Trophoblast cell (in vitro differentiated cells and primary cell): ENCODE data around the gene TEN1.

Source experiments
- DNase-seq, 2 donors: peaks; one replicate each; pipeline ENCODE4 v3.0.0-alpha.2; 2016
- H2AFZ ChIP-seq: 2 replicates; pipeline ENCODE4 v1.6.1; 2013; ENCODE audit warnings: low read length, moderate library complexity, mild to moderate bottlenecking; ENCODE audit not compliant: insufficient read depth, poor library complexity
- H2AK5ac ChIP-seq: 2 replicates; pipeline ENCODE4 v1.6.1; 2013; ENCODE audit warnings: mild to moderate bottlenecking, low read length
- H2BK120ac ChIP-seq: 2 replicates; pipeline ENCODE4 v1.6.1; 2013; ENCODE audit warnings: low read length, mild to moderate bottlenecking, moderate library complexity; ENCODE audit not compliant: insufficient read depth, poor library complexity
- H2BK12ac ChIP-seq: 2 replicates; pipeline ENCODE4 v1.6.1; 2013; ENCODE audit warnings: mild to moderate bottlenecking, low read length, moderate library complexity
- H2BK5ac ChIP-seq: 2 replicates; pipeline ENCODE4 v1.6.1; 2013; ENCODE audit warnings: low read length, low read depth, moderate library complexity, mild to moderate bottlenecking; ENCODE audit not compliant: poor library complexity
- H3K14ac ChIP-seq: 2 replicates; pipeline ENCODE4 v1.6.1; 2013; ENCODE audit warnings: mild to moderate bottlenecking, low read length
- H3K18ac ChIP-seq: 2 replicates; pipeline ENCODE4 v1.6.1; 2013; ENCODE audit warnings: mild to moderate bottlenecking, low read length
- H3K23ac ChIP-seq: 2 replicates; pipeline ENCODE4 v1.6.1; 2013; ENCODE audit warnings: low read length
- H3K27ac ChIP-seq: 2 replicates; pipeline ENCODE4 v1.5.1; 2013; ENCODE audit warnings: low read depth, mild to moderate bottlenecking, inconsistent platforms, low read length, moderate library complexity
- H3K27me3 ChIP-seq: 2 replicates; pipeline ENCODE4 v1.6.1; 2013; ENCODE audit warnings: inconsistent platforms, mild to moderate bottlenecking, low read length, moderate library complexity; ENCODE audit not compliant: insufficient read depth
- H3K36me3 ChIP-seq, 2 experiments: 1 replicate in 1 of 2; 2 replicates in 1 of 2; pipeline ENCODE4 v1.6.1; 2013; ENCODE audit warnings: low read length in 2 of 2, mild to moderate bottlenecking in 2 of 2, moderate library complexity in 1 of 2; ENCODE audit not compliant: insufficient read depth in 2 of 2, control insufficient read depth in 1 of 2
- H3K4ac ChIP-seq: 2 replicates; pipeline ENCODE4 v1.6.1; 2013; ENCODE audit warnings: low read depth, mild to moderate bottlenecking, low read length, moderate library complexity
- H3K4me1 ChIP-seq, 2 experiments: 1 replicate in 1 of 2; 2 replicates in 1 of 2; pipeline ENCODE4 v1.6.1; 2013; ENCODE audit warnings: low read length in 2 of 2, mild to moderate bottlenecking in 2 of 2, moderate library complexity in 1 of 2; ENCODE audit not compliant: insufficient read depth in 2 of 2, control insufficient read depth in 1 of 2
- H3K4me2 ChIP-seq: 2 replicates; pipeline ENCODE4 v1.6.1; 2013; ENCODE audit warnings: inconsistent platforms, mild to moderate bottlenecking, low read length, moderate library complexity
- H3K4me3 ChIP-seq: 2 replicates; pipeline ENCODE4 v1.5.1; 2013; ENCODE audit warnings: mild to moderate bottlenecking, low read depth, low read length, inconsistent platforms
- H3K79me1 ChIP-seq: one replicate; pipeline ENCODE4 v1.6.1; 2013; ENCODE audit warnings: low read length
- H3K79me2 ChIP-seq: 2 replicates; pipeline ENCODE4 v1.6.1; 2013; ENCODE audit warnings: low read length, mild to moderate bottlenecking; ENCODE audit not compliant: control insufficient read depth, insufficient read depth, poor library complexity
- H3K9ac ChIP-seq: 2 replicates; pipeline ENCODE4 v1.6.1; 2013; ENCODE audit warnings: mild to moderate bottlenecking, low read length
- H3K9me3 ChIP-seq: 2 replicates; pipeline ENCODE4 v1.6.1; 2013; ENCODE audit warnings: low read depth, mild to moderate bottlenecking, control low read depth, inconsistent platforms, low read length; ENCODE audit not compliant: insufficient read depth
- H4K12ac ChIP-seq: 2 replicates; pipeline ENCODE4 v1.6.1; 2013; ENCODE audit warnings: low read depth, mild to moderate bottlenecking, low read length, moderate library complexity
- H4K8ac ChIP-seq: 2 replicates; pipeline ENCODE4 v1.6.1; 2013; ENCODE audit warnings: low read depth, mild to moderate bottlenecking, low read length, moderate library complexity
- H4K91ac ChIP-seq: one replicate; pipeline ENCODE4 v1.6.1; 2013; ENCODE audit warnings: low read depth, mild to moderate bottlenecking, low read length, moderate library complexity
- WGBS: extraction: QIAGEN DNeasy Blood & Tissue Kit; methylation state at CpG from one replicate; pipeline ENCODE4 v1.1.7; 2013; ENCODE audit warnings: missing lambda C conversion rate; ENCODE audit not compliant: insufficient read length, insufficient coverage; ENCODE audit errors: extremely low coverage; 5-methylcytosine and 5-hydroxymethylcytosine counted together

The TEN1 gene

GRCh38 chr17:75976175-75976848 is 2.7 kb upstream of the TEN1 start:
- H4K8ac ChIP-seq = no peak overlapping the region
- H3K36me3 ChIP-seq = peaks cover 13 to 14% of the 10 kb centered on the region in 2 experiments
- H3K27ac ChIP-seq = no peak overlapping the region
- H3K4ac ChIP-seq = no peak overlapping the region
- no peaks in the 10 kb centered on the region for H3K27me3 ChIP-seq
- H2BK120ac ChIP-seq = no peak overlapping the region
- H3K79me2 ChIP-seq = peaks cover 23% of the 10 kb centered on the region
- H3K18ac ChIP-seq = no peak overlapping the region
- no peak overlapping the region for H4K12ac ChIP-seq
- no peak overlapping the region for H2AFZ ChIP-seq
- H3K23ac ChIP-seq = no peak overlapping the region
- no peak overlapping the region for H2AK5ac ChIP-seq
- DNase-seq = peak in 1 of 2 donors; percentile 55
- H3K4me2 ChIP-seq = peak overlapping the region; percentile 51
- no peak overlapping the region for H3K14ac ChIP-seq
- H3K4me1 ChIP-seq = peaks cover 11 to 12% of the 10 kb centered on the region in 2 experiments
- 100% methylated on average over 1 of the region's 9 CpGs for WGBS
- H3K9ac ChIP-seq = no peak overlapping the region
- no peak overlapping the region for H2BK5ac ChIP-seq
- no peak overlapping the region for H4K91ac ChIP-seq
- no peak overlapping the region for H3K4me3 ChIP-seq
- peaks cover 21% of the 10 kb centered on the region for H3K79me1 ChIP-seq
- H3K9me3 ChIP-seq = no peaks in the 10 kb centered on the region
- H2BK12ac ChIP-seq = no peak overlapping the region

- WGBS = no CpG with 5 or more reads among the region's 19 CpGs
- H3K27ac ChIP-seq = peak overlapping the region; percentile 100
- peak overlapping the region; percentile 67 for H3K4me3 ChIP-seq
- peak; percentile 93 to 95 for DNase-seq
- H3K14ac ChIP-seq = peak overlapping the region; percentile 99
- peak overlapping the region; percentile 61 for H3K9ac ChIP-seq
- H2AK5ac ChIP-seq = peak overlapping the region; percentile 94
- H4K8ac ChIP-seq = peak overlapping the region; percentile 97
- peak overlapping the region; percentile 97 for H3K18ac ChIP-seq
- H3K9me3 ChIP-seq = no peaks in the 10 kb centered on the region
- H2AFZ ChIP-seq = peak overlapping the region; percentile 71
- peak overlapping the region; percentile 96 for H2BK120ac ChIP-seq
- no peak overlapping the region for H3K23ac ChIP-seq
- H3K4me2 ChIP-seq = peak overlapping the region; percentile 72
- H4K91ac ChIP-seq = peak overlapping the region; percentile 98
- H3K4ac ChIP-seq = peak overlapping the region; percentile 82
- H3K36me3 ChIP-seq = peaks cover 0 to 2% of the 10 kb centered on the region in 2 experiments
- H2BK5ac ChIP-seq = peak overlapping the region; percentile 99
- H2BK12ac ChIP-seq = peak overlapping the region; percentile 52
- no peaks in the 10 kb centered on the region for H3K27me3 ChIP-seq
- peaks cover 22 to 26% of the 10 kb centered on the region in 2 experiments for H3K4me1 ChIP-seq
- peaks cover 23% of the 10 kb centered on the region for H3K79me2 ChIP-seq
- H4K12ac ChIP-seq = peak overlapping the region; percentile 43
- peaks cover 30% of the 10 kb centered on the region for H3K79me1 ChIP-seq
Measured at GRCh38 chr17:75979705-75980187, 706 bp downstream of the TEN1 start.

- peak; percentile 62 to 67 for DNase-seq
- peak overlapping the region; percentile 82 for H2BK12ac ChIP-seq
Measured at GRCh38 chr17:75980188-75981018, 1.4 kb downstream of the TEN1 start.

GRCh38 chr17:75981019-75981615 is 2.1 kb downstream of the TEN1 start:
- Histone ChIP-seq H3K23ac (no peak overlapping the region), H2AFZ (peak overlapping the region; percentile 37), H3K4me2 (no peak overlapping the region), H3K79me2 (peaks cover 23% of the 10 kb centered on the region), H2BK12ac (peak overlapping the region; percentile 72), H3K27ac (peak overlapping the region; percentile 100), H3K9me3 (no peaks in the 10 kb centered on the region), H4K91ac (peak overlapping the region; percentile 89), H3K4ac (peak overlapping the region; percentile 61), H3K36me3 (no peaks in the 10 kb centered on the region), H2BK5ac (peak overlapping the region; percentile 90), H3K4me3 (no peak overlapping the region), H2BK120ac (peak overlapping the region; percentile 97), H3K18ac (peak overlapping the region; percentile 82), H3K27me3 (no peaks in the 10 kb centered on the region), H3K4me1 (peaks cover 22 to 28% of the 10 kb centered on the region in 2 experiments), H3K79me1 (peaks cover 30% of the 10 kb centered on the region), H3K9ac (no peak overlapping the region), H4K8ac (peak overlapping the region; percentile 68), H3K14ac (peak overlapping the region; percentile 82), H2AK5ac (peak overlapping the region; percentile 95), H4K12ac (peak overlapping the region; percentile 71)
- DNase-seq = peak; percentile 53 to 63
- WGBS = no CpG with 5 or more reads among the region's 7 CpGs

More at GRCh38 chr17:75980188-75981018, 1.4 kb downstream of the TEN1 start:
- H3K27ac ChIP-seq = peak overlapping the region; percentile 100
- peaks cover 22 to 26% of the 10 kb centered on the region in 2 experiments for H3K4me1 ChIP-seq
- H3K9me3 ChIP-seq = no peaks in the 10 kb centered on the region
- no peak overlapping the region for H2AFZ ChIP-seq
- no CpG with 5 or more reads among the region's 18 CpGs for WGBS
- H3K4me2 ChIP-seq = peak overlapping the region; percentile 72
- peak overlapping the region; percentile 90 for H3K4ac ChIP-seq
- no peak overlapping the region for H3K9ac ChIP-seq
- peaks cover 30% of the 10 kb centered on the region for H3K79me1 ChIP-seq
- peak overlapping the region; percentile 96 for H2BK120ac ChIP-seq
- peaks cover 23% of the 10 kb centered on the region for H3K79me2 ChIP-seq
- H2BK5ac ChIP-seq = peak overlapping the region; percentile 99
- H2AK5ac ChIP-seq = peak overlapping the region; percentile 94
- no peak overlapping the region for H3K23ac ChIP-seq
- peak overlapping the region; percentile 99 for H3K14ac ChIP-seq
- H3K4me3 ChIP-seq = peak overlapping the region; percentile 67
- peak overlapping the region; percentile 98 for H4K91ac ChIP-seq
- H3K36me3 ChIP-seq = peaks cover 0 to 2% of the 10 kb centered on the region in 2 experiments
- H4K12ac ChIP-seq = peak overlapping the region; percentile 43
- H4K8ac ChIP-seq = peak overlapping the region; percentile 97
- H3K18ac ChIP-seq = peak overlapping the region; percentile 97
- H3K27me3 ChIP-seq = no peaks in the 10 kb centered on the region
